GM19397 (cell line): Measurements from ENCODE around the gene GALNT7.

ENCODE experiments used
- ATAC-seq: cut with Tn5 transposase; IDR thresholded peaks from one replicate; pipeline ENCODE4 v1.9.1; 2021; ENCODE audit warnings: mild to moderate bottlenecking, moderate library complexity; ENCODE audit not compliant: unreplicated experiment

The GALNT7 gene

DNA sequence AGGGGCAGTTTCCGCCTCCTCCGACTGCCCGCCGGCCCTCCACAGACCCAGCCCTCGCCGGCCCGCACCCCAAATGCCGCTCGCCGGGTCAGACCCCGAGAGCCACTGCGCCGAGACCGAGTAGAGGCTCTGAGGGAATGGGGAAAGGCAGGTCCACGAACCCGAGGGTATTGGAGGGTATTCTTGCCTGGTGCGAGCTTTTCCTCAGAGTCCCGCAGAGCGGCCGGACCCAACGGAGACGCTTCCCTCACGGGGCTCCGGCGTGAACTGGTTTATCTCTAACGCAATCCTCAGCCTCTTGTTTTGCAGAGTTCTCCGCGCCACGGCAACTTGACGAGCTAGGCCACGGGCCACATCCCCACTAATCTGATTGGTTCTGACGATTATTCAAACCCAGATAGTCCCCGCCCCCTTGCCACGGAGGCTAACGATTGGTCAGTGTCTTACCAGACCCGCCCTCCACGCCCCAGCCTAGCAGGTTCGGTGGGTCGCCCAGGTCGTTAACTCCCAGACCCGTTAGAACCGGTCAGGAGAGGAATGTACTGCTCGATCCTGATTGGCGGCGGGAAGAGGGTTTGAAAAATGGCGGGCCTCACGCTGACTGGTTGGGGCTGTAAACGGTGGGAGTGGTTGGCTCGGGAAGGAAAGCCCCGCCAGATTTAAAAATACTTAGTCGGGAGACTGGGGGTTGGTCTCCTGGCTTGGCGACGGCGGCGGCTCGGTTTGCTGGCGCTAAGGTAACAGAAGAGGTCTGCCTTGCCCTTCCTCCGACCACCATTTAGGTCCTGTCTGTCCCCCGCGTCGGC lies 165.7 kb downstream of the GALNT7 start, which contains the start of gene HMGB2:
HMGB2 (minus strand) TSS at position 274 of the 806 bp plus-strand sequence. CDS start 709 bp downstream, outside the sequence.
- ATAC-seq, result peak; percentile 92

DNA sequence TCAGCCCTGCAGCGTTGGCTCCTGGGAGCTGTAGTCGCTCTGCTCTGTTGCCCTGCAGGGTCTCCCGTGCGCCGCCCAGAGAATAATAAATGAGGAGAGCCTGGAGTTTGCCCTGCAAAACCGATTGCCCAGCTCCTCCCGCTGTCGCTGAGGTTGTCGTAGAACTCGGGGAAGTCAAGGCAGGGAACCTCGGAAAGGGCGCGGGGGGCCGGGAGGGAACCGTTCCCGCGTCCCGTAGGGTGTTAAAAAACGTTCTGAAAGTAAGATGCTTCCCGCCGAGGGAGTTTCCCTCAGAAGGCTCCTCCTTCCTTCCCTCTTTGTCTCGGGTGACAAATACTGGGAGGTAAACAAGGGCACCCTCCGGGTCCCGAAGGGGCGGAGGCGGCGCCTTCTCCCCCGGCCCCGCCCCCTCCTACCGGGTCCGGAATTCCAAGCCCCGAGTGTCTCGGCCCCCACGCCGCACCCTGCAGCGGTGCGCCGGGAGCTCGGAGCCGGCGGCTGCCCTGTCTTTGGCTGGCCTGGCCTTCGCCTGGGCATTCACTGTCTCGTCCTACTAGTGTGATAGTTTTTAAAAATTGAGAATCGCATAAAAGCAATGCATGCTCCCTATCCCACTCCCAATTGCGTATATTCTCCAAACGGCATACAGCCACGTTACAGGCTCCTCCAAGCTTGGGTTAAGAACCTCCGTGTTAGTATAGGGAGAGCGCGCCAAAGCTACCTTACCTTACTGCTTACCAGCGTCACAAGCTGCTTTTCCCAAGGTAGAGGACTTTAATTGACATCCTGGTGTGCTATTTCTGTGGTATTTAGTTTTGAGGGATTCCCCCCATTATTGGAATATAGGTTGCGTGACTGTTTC lies 166.5 kb downstream of the GALNT7 start:
- ATAC-seq, result peak; percentile 32

DNA sequence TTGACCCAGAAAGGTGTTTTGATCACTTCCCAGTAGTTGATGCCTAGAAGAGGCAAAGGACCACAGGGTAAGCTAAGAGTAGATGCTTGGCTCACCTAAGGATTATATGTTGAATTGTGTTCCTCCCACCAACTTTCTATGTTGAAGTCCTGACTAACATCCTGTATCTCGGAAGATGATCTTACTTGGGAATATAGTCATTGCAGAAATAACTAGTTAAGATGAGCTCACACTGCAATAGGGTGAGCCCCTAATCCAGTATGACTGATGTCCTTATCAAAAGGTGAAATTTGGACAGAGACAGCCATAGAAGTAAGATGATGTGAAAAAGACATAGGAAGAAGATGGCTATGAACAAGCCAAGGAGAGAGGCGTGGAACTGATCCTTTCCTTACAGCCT lies 168.9 kb downstream of the GALNT7 start:
- no peak for ATAC-seq

DNA sequence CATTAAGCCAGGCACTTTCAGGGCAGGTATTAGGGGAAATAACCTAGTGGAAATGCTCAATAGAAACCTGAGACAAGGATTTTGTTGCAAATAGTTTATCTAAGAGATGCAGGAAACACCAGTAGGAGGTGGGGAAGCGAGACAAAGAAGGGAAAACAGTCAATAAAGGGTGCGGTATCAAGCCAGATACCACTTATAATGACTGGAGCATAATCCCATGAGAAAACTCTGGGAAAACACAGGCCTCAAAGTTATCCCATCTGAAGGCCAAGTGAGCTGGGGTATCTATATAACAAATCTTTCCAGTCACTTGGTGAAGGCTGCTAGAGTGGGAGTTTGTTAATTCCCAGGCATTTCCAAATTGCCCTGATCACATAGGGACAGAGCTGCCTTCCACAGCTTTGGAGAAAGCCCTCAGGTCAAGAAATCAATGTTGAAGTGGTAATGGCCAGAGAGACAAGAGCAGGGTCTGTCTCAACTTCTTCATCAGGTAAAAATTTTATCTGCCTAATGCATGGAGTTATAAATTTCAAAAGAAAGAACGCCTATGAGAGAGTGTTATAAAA lies 175.3 kb downstream of the GALNT7 start:
- ATAC-seq, result no peak

DNA sequence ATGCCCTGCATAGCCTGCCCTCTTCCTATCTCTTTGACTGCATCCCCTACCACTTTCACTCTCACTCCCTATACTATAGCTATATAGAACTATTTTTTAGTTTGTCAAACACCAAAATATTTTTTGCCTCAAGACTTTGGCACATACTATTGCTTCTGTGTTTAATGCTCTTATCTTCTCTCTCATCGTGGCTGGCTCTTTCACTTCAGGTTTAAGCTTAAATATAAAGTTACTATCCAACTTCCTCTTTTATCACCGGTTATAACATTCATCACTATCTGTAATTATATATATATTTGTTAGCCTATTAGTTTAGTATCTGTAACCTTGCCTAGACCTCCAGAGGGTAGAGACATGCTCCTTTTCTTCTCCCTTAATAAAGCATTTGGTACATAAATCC lies 177.0 kb downstream of the GALNT7 start:
- no peak for ATAC-seq

DNA sequence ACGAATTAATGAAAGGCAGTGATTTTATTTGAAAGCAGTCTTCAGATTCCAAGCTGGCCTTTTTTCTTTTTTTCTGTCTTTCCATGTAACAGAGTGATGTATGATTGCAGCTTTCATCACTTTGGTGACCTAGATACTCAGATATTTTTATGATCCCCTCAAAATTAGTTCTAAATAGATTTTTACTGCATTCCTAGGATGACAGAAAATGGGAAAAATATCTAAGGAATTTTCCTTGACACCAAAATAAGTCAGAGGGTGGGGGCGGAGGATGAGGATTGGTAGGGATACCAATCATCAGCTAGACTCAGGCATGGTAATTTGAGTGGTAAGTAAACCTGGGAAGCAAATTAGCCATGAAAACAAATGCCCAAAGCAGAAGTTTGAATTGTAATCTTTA lies 177.5 kb downstream of the GALNT7 start:
- no peak for ATAC-seq

DNA sequence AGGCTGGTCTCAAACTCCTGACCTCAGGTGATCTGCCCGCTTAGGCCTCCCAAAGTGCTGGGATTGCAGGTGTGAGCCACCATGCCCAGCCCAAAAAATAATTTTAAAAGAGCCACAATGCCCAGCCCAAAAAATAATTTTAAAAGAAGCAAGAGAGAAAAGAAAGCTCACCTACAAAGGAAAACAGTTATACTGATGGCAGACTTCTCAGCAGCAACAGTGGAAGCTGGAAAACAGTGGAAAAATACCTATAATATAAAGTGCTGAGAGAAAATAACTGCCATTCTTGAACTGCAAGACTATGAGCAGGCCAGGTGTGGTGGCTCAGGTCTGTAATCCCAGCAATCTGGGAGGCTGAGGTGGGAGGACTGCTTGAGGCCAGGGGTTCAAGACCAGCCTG lies 178.9 kb downstream of the GALNT7 start:
- ATAC-seq, result no peak

DNA sequence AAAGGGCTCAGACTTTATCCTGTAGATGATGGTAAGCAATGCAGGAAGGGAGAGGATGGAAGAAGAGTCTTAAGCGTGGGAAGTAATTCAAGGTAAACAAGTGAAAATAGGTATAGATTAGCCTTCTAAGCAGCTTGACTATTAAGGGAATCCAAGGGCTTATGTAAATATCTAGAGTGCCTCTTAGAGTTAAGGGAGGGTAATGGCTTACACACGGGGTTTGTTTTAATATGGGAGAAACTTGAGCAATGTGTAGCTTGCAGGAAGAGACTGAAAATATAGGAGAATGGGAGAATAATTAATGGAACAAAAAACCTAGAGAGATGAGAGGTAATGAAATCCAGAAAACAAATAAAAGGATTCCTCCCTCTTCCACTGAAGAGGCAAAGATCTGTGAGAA lies 189.3 kb downstream of the GALNT7 start:
- ATAC-seq, result no peak

DNA sequence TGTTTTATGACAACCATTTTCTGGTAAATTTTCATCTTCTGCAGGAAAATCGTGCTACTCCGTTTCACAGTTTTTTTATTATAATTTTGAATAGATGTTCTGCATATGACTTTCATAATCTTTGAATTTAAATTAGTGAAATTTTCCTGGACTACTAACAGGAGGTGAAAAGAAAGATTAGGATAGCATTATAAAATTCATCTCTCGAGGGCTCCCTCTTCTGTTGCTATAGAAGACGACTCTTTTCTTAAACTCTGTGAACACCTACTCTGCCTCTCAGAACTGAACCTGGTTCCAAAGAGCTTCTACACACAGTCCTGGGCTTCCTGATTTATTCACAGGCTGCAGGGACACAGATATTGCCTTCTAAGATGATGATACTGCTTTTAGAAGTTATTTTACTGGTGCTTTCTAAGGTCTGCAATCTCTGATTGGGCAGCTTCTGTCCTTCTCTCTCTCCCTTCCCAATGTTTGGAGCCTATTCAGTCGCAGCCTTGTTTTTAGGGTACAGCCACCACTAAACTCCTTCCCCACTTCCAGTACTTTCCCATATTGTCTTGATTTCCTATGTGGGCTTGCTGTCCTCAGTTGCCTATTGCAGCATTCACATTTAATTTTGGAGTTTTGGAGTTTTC lies 192.1 kb downstream of the GALNT7 start:
- ATAC-seq, result no peak

DNA sequence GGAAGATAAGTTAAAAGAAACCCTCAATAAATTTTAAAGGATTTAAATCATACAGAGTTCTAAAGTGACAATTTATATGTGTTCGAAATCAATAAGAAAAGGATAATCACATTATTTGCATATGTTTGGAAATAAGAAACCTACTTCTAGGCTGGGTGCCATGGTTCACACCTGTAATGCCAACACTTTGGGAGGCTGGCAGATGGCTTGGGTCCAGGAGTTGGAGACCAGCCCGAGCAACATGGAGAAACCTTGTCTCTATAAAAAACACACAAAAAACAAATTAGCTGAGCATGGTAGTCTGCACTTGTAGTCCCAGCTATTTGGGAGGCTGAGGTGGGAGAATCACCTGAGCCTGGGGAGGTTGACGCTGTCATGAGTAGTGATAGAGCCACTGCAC lies 194.1 kb downstream of the GALNT7 start:
- no peak for ATAC-seq

DNA sequence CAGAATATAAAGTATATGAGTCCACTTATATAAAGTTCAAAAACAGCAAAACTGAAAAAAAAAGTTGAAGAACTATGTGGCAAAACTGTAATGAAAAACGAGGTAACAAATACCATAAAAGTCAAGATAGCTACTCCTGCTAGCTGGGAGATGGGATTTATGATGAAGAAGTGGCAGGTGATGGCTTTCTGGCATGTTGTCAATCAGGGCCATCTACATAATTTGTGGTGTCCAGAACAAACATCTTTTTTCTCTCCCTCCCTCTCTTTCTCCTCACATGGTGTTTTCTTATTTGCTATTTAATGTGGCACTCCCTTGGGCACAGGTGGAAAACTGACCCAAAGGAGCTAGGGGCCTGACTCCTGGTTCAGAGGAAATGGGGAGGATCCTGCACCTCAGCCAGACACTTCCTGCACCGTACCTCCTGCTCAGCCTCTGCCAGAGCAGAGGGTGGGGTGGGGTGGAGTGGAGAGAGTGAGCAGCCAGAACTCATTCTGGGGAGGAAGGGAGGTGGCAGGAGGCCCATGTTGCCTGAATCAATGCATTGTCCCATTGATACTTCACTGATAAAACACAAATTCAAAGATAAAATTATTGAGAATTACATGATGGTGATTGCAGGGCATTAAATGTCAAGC lies 196.9 kb downstream of the GALNT7 start:
- no peak for ATAC-seq

DNA sequence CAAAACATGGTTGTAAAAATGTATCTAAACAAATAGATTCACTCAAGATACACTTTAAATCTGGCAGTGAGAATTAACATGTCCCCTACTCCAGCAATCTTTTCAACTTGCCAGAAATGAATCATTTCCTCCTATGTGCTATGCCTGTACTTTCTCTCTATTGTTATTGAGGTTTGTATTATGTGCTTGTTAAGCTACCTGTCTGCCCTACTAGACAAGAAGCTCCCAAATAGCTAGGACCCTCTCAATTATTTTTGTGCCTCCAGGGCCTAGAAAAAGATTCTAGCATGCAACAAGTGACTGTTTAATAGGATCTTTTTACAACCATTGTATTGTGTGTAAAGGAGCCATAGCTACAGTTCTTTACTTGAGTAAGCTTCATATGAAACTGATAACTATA lies 198.7 kb downstream of the GALNT7 start:
- no peak for ATAC-seq

DNA sequence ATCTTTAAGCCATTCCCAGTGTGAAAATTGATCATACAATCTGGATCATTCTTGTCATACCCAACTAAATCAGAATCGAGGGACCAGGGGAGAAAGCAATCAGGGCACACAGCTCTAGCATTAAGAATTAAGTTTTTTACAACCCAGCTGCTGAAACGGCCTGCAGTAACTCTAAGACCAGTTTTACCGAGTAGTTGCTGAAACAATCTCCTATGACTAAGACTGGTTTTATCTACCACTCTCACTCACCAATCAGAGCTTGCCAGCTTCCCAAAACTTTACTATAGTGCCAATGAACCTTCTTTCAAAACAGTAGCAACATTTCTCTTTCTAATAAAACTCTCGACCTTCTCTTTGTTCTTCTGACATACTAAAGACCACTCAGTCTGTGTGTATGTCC lies 199.3 kb downstream of the GALNT7 start:
- no peak for ATAC-seq

DNA sequence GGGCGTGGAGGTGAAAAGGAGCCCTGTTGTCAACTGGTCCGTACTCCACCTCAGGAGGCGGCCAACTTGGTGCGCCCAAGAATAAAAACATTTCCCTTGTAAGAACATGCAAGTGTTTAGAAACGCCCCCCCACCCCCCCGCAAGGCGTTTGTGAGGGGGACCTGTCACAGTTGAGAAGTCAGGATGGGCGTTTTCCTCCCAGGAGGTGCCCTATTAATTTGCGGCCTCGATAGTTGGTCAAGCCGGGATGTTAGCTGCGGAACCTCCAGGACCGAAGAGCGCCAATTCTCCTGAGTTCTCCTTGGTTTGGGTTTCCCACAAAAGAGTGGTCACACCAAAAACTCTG lies 201.5 kb downstream of the GALNT7 start:
- peak; percentile 2 for ATAC-seq

DNA sequence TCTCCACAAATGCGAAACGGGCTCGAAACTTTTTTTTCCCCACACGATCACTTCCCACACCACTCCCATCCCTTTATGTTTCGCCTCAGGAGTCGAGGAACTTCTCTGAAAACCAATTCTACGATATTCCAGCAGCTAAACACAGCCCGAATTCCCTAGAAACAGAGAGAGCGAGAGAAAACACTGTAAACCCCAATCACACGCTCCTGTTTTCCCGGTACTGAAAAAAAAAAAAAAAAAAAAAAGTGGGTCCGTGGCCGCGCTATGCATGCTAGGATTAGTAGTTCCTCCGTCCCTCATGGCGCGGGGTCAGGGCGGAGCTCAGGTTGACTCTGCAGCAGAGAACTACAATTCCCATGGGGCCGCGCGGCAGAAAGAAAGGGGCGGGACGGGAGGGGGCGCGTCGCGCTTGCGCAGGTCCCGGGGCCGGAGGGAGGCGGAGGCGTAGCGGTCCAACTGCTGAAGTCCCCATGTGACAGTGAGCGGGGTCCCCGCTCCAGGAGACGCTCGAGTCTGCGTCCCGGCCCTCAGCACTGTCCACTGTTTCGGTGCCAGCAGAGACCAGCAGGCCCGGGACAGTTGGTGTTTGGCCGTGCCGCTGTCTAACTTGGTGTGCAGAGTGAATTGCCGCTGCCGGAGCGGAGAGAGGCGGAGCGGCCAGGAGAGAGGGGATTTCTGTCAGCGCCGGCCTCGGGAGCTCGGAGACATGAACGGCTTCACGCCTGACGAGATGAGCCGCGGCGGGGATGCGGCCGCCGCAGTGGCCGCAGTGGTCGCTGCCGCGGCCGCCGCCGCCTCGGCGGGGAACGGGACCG lies 202.1 kb downstream of the GALNT7 start, which contains the start of gene SAP30:
SAP30 (plus strand) TSS at position 478 of the 815 bp plus-strand sequence; CDS start at position 707, 229 bp downstream.
- peak; percentile 70 for ATAC-seq

DNA sequence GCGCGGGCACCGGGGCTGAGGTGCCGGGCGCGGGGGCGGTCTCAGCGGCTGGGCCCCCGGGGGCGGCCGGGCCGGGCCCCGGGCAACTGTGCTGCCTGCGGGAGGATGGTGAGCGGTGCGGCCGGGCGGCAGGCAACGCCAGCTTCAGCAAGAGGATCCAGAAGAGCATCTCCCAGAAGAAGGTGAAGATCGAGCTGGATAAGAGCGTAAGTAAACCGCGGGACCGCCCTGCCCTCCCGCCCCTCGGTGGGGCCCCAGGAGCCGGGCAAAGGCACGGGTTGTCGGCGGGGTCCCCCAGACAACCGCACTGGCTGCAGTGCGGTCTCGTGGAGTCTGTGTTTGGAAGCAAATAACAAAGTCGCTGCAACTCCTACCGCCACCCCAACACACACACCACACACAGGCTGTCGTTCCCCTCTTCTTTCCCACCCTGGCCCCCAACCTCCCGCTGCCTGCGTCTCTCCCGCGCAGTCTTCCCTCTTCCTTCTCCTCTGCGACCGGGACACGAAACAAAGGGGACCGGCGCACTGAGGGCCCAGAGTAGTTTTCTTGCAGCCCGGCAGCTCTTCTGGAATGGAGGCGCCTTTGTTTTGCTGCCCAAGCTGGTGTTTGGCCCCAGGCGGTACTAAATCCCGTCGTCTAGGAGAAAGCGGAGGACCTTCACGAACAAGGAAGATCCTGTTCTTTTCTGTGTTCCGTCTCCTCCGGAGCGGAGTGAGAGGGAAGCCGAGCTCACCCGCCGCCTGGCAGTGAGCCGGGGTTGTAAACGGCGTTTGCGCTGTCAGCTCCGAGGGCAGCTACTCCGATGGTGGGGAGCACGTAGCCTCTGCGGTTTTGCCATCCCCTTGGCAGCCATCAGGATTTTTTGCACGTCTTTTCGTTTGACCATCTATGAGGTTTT lies 202.9 kb downstream of the GALNT7 start:
- ATAC-seq, result peak; percentile 28
